Neural cell (in vitro differentiated cells): Measurements from ENCODE around the gene GALNT4. TPM values are rescaled to one million over a fixed set of nuclear protein-coding genes. Genes with fewer than 3 reads are reported as not detected.
A peak's percentile ranks its signal among the peaks of the same experiment; 100 is the strongest.

ENCODE experiments used
- H2AFZ ChIP-seq: fragments of 200-600, 300-800 bp; sonication (generic), shearing (Covaris generic); 2 replicates; pipeline ENCODE4 v1.6.0; 2014; ENCODE audit warnings: low read depth, mild to moderate bottlenecking, antibody characterized with exemption, low read length, moderate library complexity
- H3F3A ChIP-seq: fragments of 200-600 bp; shearing (Covaris generic); 2 replicates; pipeline ENCODE4 v1.6.1; 2016; ENCODE audit warnings: mild to moderate bottlenecking, moderate library complexity, mixed read lengths, antibody characterized with exemption, low read length; ENCODE audit not compliant: insufficient read depth, poor library complexity, severe bottlenecking
- H3K27ac ChIP-seq: fragments of 200-600, 300-800 bp; sonication (generic), shearing (Covaris generic); 2 replicates; pipeline ENCODE4 v1.5.1; 2014; ENCODE audit warnings: mild to moderate bottlenecking, low read length, moderate library complexity
- H3K27me3 ChIP-seq: fragments of 300-800, 200-600 bp; sonication (generic), shearing (Covaris generic); 2 replicates; pipeline ENCODE4 v1.6.0; 2014; ENCODE audit warnings: mild to moderate bottlenecking, low read depth, low read length, moderate library complexity; ENCODE audit not compliant: insufficient read depth
- H3K36me3 ChIP-seq: fragments of 300-800, 200-600 bp; sonication (generic), shearing (Covaris generic); 2 replicates; pipeline ENCODE4 v1.5.1; 2014; ENCODE audit warnings: mild to moderate bottlenecking, antibody characterized with exemption, low read length, moderate library complexity; ENCODE audit not compliant: insufficient read depth
- H3K4me2 ChIP-seq: fragments of 300-800, 200-600 bp; sonication (generic), shearing (Covaris generic); 2 replicates; pipeline ENCODE4 v1.6.0; 2014; ENCODE audit warnings: mild to moderate bottlenecking, low read length
- H3K4me3 ChIP-seq: fragments of 300-800, 200-600 bp; sonication (generic), shearing (Covaris generic); 2 replicates; pipeline ENCODE4 v1.5.1; 2014; ENCODE audit warnings: mild to moderate bottlenecking, low read length, moderate library complexity
- H3K79me2 ChIP-seq: fragments of 200-600 bp; shearing (Covaris generic); replicated peaks from 2 replicates; pipeline ENCODE4 v1.6.0; 2014; ENCODE audit warnings: mild to moderate bottlenecking, low read length, moderate library complexity; ENCODE audit not compliant: insufficient read depth
- H3K9ac ChIP-seq: fragments of 300-800, 200-600 bp; sonication (generic), shearing (Covaris generic); 2 replicates; pipeline ENCODE4 v1.6.1; 2016; ENCODE audit warnings: mild to moderate bottlenecking, low read length, mixed read lengths
- H3K9me2 ChIP-seq: fragments of 200-600 bp; shearing (Covaris generic); 2 replicates; pipeline ENCODE4 v1.6.1; 2016; ENCODE audit warnings: mild to moderate bottlenecking, low read length, mixed read lengths; ENCODE audit not compliant: insufficient read depth
- H3K9me3 ChIP-seq: fragments of 200-600, 300-800 bp; sonication (generic), shearing (Covaris generic); 2 replicates; pipeline ENCODE4 v1.6.1; 2016; ENCODE audit warnings: mild to moderate bottlenecking, mixed run types, low read length, moderate library complexity, mixed read lengths
- H4K20me1 ChIP-seq: fragments of 200-600 bp; shearing (Covaris generic); 2 replicates; pipeline ENCODE4 v1.6.1; 2016; ENCODE audit warnings: mild to moderate bottlenecking, mixed run types; ENCODE audit not compliant: insufficient read depth
- EP300 ChIP-seq: fragments of 450-650 bp; conservative IDR thresholded peaks from 2 replicates; pipeline ENCODE4 v1.6.1; 2014; ENCODE audit warnings: antibody characterized with exemption, mild to moderate bottlenecking, moderate library complexity; ENCODE audit not compliant: poor library complexity, severe bottlenecking
- EZH2 ChIP-seq: fragments of 200-600, 300-800 bp; shearing (Covaris generic), sonication (generic); IDR thresholded peaks from 2 replicates; pipeline ENCODE4 v1.6.1; 2014; ENCODE audit warnings: antibody characterized with exemption, low read length, borderline replicate concordance, mild to moderate bottlenecking; ENCODE audit not compliant: insufficient read depth, poor library complexity, severe bottlenecking
- MXI1 ChIP-seq: fragments of 450-650 bp; conservative IDR thresholded peaks from 2 replicates; pipeline ENCODE4 v1.6.1; 2014; ENCODE audit warnings: antibody characterized with exemption, mild to moderate bottlenecking; ENCODE audit not compliant: poor library complexity, severe bottlenecking
- POLR2AphosphoS5 ChIP-seq: IDR thresholded peaks from 2 replicates; pipeline ENCODE4 v1.6.1; 2012
- RAD21 ChIP-seq: fragments of 450-650 bp; conservative IDR thresholded peaks from 2 replicates; pipeline ENCODE4 v1.6.1; 2014; ENCODE audit warnings: antibody characterized with exemption, mild to moderate bottlenecking, moderate library complexity
- REST ChIP-seq: IDR thresholded peaks from 2 replicates; pipeline ENCODE4 v1.6.1; 2012; ENCODE audit warnings: borderline replicate concordance
- SMC3 ChIP-seq: fragments of 450-650 bp; conservative IDR thresholded peaks from 2 replicates; pipeline ENCODE4 v1.6.1; 2014; ENCODE audit warnings: antibody characterized with exemption, mild to moderate bottlenecking, moderate library complexity; ENCODE audit not compliant: poor library complexity
- TAF1 ChIP-seq: IDR thresholded peaks from 2 replicates; pipeline ENCODE4 v1.6.1; 2012; ENCODE audit warnings: low read depth
- polyA plus RNA-seq: library from polyadenylated mRNA; depleted of rRNA; stranded (reverse); fragments of >200 nt; gene quantifications from 2 replicates; pipeline ENCODE4 v1.2.3, GENCODE V29; 2014
- TF ChIP-seq, protein P1 (sequence below): fragments of 450-650 bp; IDR thresholded peaks from 2 replicates; pipeline ENCODE4 v1.5.1; 2014; ENCODE audit warnings: antibody characterized with exemption, mild to moderate bottlenecking, moderate library complexity; ENCODE audit not compliant: poor library complexity, severe bottlenecking

GALNT4 gene
- polyA plus RNA-seq, 1 donor from 2014 or later = 0.78 TPM

DNA sequence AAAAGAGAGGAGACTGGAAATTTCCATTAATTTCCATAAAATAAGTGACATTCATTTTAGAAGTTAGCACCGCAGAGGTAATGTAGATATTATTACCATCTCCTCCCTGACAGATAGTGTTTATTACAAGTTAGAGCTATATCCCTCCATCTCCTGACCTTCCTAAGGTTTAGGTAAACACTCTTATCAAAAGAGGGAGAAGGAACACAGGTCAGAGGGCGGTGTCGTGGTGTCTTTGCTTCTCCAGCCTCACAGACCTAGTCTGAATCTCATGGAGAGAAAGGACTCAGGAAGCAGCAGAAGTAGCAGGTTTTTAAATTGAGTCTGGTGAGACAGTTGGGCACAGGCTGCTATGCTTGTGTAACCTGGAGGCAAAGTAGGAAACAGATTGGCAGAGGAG, 12.8 kb upstream of the GALNT4 start:
- no peak overlapping the region for H3K4me2 ChIP-seq
- no peak overlapping the region for H3K4me3 ChIP-seq
- H3K36me3 ChIP-seq = no peaks in the 10 kb centered on the region
- no peak overlapping the region for H2AFZ ChIP-seq
- H3K27me3 ChIP-seq = no peaks in the 10 kb centered on the region
- no peaks in the 10 kb centered on the region for H4K20me1 ChIP-seq
- no peaks in the 10 kb centered on the region for H3K9me3 ChIP-seq
- TF ChIP-seq TAF1 (no peak), POLR2AphosphoS5 (no peak), SMC3 (no peak), EP300 (no peak), MXI1 (no peak), RAD21 (no peak), REST (no peak), EZH2 (no peak)
- TF ChIP-seq, protein P1, sequence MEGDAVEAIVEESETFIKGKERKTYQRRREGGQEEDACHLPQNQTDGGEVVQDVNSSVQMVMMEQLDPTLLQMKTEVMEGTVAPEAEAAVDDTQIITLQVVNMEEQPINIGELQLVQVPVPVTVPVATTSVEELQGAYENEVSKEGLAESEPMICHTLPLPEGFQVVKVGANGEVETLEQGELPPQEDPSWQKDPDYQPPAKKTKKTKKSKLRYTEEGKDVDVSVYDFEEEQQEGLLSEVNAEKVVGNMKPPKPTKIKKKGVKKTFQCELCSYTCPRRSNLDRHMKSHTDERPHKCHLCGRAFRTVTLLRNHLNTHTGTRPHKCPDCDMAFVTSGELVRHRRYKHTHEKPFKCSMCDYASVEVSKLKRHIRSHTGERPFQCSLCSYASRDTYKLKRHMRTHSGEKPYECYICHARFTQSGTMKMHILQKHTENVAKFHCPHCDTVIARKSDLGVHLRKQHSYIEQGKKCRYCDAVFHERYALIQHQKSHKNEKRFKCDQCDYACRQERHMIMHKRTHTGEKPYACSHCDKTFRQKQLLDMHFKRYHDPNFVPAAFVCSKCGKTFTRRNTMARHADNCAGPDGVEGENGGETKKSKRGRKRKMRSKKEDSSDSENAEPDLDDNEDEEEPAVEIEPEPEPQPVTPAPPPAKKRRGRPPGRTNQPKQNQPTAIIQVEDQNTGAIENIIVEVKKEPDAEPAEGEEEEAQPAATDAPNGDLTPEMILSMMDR = no peak
- no peaks in the 10 kb centered on the region for H3K79me2 ChIP-seq
- H3K27ac ChIP-seq = no peak overlapping the region
- no peaks in the 10 kb centered on the region for H3F3A ChIP-seq
- H3K9ac ChIP-seq = no peak overlapping the region
- no peaks in the 10 kb centered on the region for H3K9me2 ChIP-seq

DNA sequence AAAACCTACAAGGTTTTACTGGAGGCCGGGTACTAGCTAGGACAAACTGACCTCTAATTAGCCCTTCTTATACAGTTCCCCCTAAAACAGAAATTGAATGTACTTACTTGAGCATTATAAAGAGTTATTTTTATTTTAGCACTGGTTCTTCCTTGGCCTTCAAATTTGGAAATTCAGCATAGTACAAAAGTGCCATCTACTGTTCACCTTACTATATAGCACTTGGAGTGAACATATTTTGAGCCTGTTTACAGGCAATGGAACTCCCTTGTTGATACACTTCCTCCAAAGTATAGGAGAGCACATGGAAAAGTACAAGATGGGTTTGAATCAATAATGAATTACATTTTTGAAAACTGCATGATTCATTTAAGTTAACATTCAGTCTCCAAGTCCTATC, 5.1 kb upstream of the GALNT4 start:
- Histone ChIP-seq H3F3A (no peaks in the 10 kb centered on the region), H3K27ac (no peak overlapping the region), H3K4me3 (no peak overlapping the region), H3K9me2 (no peaks in the 10 kb centered on the region), H2AFZ (no peak overlapping the region), H4K20me1 (no peaks in the 10 kb centered on the region), H3K79me2 (no peaks in the 10 kb centered on the region), H3K9me3 (no peaks in the 10 kb centered on the region), H3K9ac (no peak overlapping the region), H3K27me3 (no peaks in the 10 kb centered on the region), H3K4me2 (no peak overlapping the region), H3K36me3 (no peaks in the 10 kb centered on the region)
- TF ChIP-seq, protein P1 = peak; percentile 85
- no peak for TF ChIP-seq REST
- TF ChIP-seq EZH2 = no peak
- TF ChIP-seq POLR2AphosphoS5 = no peak
- no peak for TF ChIP-seq MXI1
- peak; percentile 89 for TF ChIP-seq RAD21
- TF ChIP-seq TAF1 = no peak
- no peak for TF ChIP-seq EP300
- TF ChIP-seq SMC3 = peak; percentile 87
